Measurements from ENCODE around the gene CLASP2. TPM values are rescaled to one million over a fixed set of nuclear protein-coding genes. Genes with fewer than 3 reads are reported as not detected.

Gene CLASP2
- polyA plus RNA-seq, 3 donors, result 10.1 to 16.1 (median 13.9) TPM

- Histone ChIP-seq H3K4me3 (replicated peaks in 1 of 3; ENCODE audit: low read depth in 2 of 3, low read length in 3 of 3) (no peak overlapping the region), H2AFZ (ENCODE audit: insufficient read depth, low read depth, low read length, poor library complexity, severe bottlenecking) (no peak overlapping the region), H3K36me3 (replicated peaks in 1 of 2; ENCODE audit: control insufficient read depth in 1 of 2, insufficient read depth in 2 of 2, low read length in 2 of 2) (peaks cover 31 to 67% of the 10 kb centered on the region in 2 donors), H3K4me1 (ENCODE audit: control insufficient read depth in 1 of 2, insufficient read depth in 2 of 2, low read length in 2 of 2) (no peaks in the 10 kb centered on the region), H4K20me1 (ENCODE audit: insufficient read depth, low read length) (no peaks in the 10 kb centered on the region), H3K9ac (ENCODE audit: insufficient read depth, low read length, poor library complexity, severe bottlenecking) (no peak overlapping the region), H3K27me3 (ENCODE audit: control insufficient read depth in 2 of 2, insufficient read depth in 2 of 2, low read length in 2 of 2) (no peaks in the 10 kb centered on the region), H3K27ac (ENCODE audit: low read depth in 1 of 2, low read length in 2 of 2) (no peak overlapping the region), H3K79me2 (ENCODE audit: insufficient read depth, low read length) (no peaks in the 10 kb centered on the region), H3K9me3 (replicated peaks in 1 of 2; ENCODE audit: control insufficient read depth in 1 of 2, insufficient read depth in 1 of 2, low read length in 2 of 2) (no peaks in the 10 kb centered on the region), H3K4me2 (replicated peaks; ENCODE audit: extremely low read depth, low read length, poor library complexity, severe bottlenecking) (no peak overlapping the region)
- no peak for DNase-seq
- intact Hi-C loops (cut with micrococcal nuclease), result no loop called here
- H3K4me3 Mint-ChIP-seq, result no peak overlapping the region
- H3K27me3 Mint-ChIP-seq (ENCODE audit: low read depth in 3 of 3), result peaks cover 0 to 1% (median 0%) of the 10 kb centered on the region in 3 donors
- peaks cover 47 to 70% of the 10 kb centered on the region in 2 donors for H3K36me3 Mint-ChIP-seq
- H3K4me1 Mint-ChIP-seq, result no peaks in the 10 kb centered on the region
- H3K27ac Mint-ChIP-seq, result no peak overlapping the region
- H3K9me3 Mint-ChIP-seq, result peaks cover 0 to 1% (median 0%) of the 10 kb centered on the region in 7 donors
- TF ChIP-seq, protein P1, sequence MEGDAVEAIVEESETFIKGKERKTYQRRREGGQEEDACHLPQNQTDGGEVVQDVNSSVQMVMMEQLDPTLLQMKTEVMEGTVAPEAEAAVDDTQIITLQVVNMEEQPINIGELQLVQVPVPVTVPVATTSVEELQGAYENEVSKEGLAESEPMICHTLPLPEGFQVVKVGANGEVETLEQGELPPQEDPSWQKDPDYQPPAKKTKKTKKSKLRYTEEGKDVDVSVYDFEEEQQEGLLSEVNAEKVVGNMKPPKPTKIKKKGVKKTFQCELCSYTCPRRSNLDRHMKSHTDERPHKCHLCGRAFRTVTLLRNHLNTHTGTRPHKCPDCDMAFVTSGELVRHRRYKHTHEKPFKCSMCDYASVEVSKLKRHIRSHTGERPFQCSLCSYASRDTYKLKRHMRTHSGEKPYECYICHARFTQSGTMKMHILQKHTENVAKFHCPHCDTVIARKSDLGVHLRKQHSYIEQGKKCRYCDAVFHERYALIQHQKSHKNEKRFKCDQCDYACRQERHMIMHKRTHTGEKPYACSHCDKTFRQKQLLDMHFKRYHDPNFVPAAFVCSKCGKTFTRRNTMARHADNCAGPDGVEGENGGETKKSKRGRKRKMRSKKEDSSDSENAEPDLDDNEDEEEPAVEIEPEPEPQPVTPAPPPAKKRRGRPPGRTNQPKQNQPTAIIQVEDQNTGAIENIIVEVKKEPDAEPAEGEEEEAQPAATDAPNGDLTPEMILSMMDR (IDR thresholded peaks at IDR 0.05), result no peak
- WGBS (ENCODE audit: insufficient coverage), result no CpG with 5 or more reads among the region's 1 CpG
These were observed 160.8 kb downstream of the CLASP2 start for GRCh38 chr3:33557279-33557678.

GRCh38 chr3:33547101-33547500 is 171.0 kb downstream of the CLASP2 start:
- H3K27ac Mint-ChIP-seq, result peak overlapping the region in 1 of 7 donors; percentile 46

More at GRCh38 chr3:33547101-33547500, 171.0 kb downstream of the CLASP2 start:
- H3K79me2 ChIP-seq (ENCODE audit: insufficient read depth, low read length), result no peaks in the 10 kb centered on the region
- intact Hi-C loops (cut with micrococcal nuclease), result no loop called here
- no peak overlapping the region for H3K9ac ChIP-seq (ENCODE audit: insufficient read depth, low read length, poor library complexity, severe bottlenecking)
- H3K4me1 ChIP-seq (ENCODE audit: control insufficient read depth in 1 of 2, insufficient read depth in 2 of 2, low read length in 2 of 2), result no peaks in the 10 kb centered on the region
- no peak overlapping the region for H3K4me3 ChIP-seq (replicated peaks in 1 of 3; ENCODE audit: low read depth in 2 of 3, low read length in 3 of 3)
- H3K4me2 ChIP-seq (replicated peaks; ENCODE audit: extremely low read depth, low read length, poor library complexity, severe bottlenecking), result no peak overlapping the region
- no peak overlapping the region for H3K27ac ChIP-seq (ENCODE audit: low read depth in 1 of 2, low read length in 2 of 2)
- Mint-ChIP-seq H3K4me3 (no peak overlapping the region), H3K4me1 (no peaks in the 10 kb centered on the region), H3K9me3 (peaks cover 2 to 7% (median 3%) of the 10 kb centered on the region in 7 donors), H3K27me3 (ENCODE audit: low read depth in 3 of 3) (peaks cover 0 to 1% (median 0%) of the 10 kb centered on the region in 3 donors), H3K36me3 (peaks cover 53 to 71% of the 10 kb centered on the region in 2 donors)
- TF ChIP-seq, protein P1 (IDR thresholded peaks at IDR 0.05), result no peak
- H3K36me3 ChIP-seq (replicated peaks in 1 of 2; ENCODE audit: control insufficient read depth in 1 of 2, insufficient read depth in 2 of 2, low read length in 2 of 2), result peaks cover 56 to 86% of the 10 kb centered on the region in 2 donors
- no CpG with 5 or more reads among the region's 1 CpG for WGBS (ENCODE audit: insufficient coverage)
- peaks cover 3 to 5% of the 10 kb centered on the region in 2 donors for H3K9me3 ChIP-seq (replicated peaks in 1 of 2; ENCODE audit: control insufficient read depth in 1 of 2, insufficient read depth in 1 of 2, low read length in 2 of 2)
- no peaks in the 10 kb centered on the region for H3K27me3 ChIP-seq (ENCODE audit: control insufficient read depth in 2 of 2, insufficient read depth in 2 of 2, low read length in 2 of 2)
- H4K20me1 ChIP-seq (ENCODE audit: insufficient read depth, low read length), result no peaks in the 10 kb centered on the region
- no peak for DNase-seq
- H2AFZ ChIP-seq (ENCODE audit: insufficient read depth, low read depth, low read length, poor library complexity, severe bottlenecking), result no peak overlapping the region
